ENCODE measurements around the gene COL1A2.

The COL1A2 gene

DNA sequence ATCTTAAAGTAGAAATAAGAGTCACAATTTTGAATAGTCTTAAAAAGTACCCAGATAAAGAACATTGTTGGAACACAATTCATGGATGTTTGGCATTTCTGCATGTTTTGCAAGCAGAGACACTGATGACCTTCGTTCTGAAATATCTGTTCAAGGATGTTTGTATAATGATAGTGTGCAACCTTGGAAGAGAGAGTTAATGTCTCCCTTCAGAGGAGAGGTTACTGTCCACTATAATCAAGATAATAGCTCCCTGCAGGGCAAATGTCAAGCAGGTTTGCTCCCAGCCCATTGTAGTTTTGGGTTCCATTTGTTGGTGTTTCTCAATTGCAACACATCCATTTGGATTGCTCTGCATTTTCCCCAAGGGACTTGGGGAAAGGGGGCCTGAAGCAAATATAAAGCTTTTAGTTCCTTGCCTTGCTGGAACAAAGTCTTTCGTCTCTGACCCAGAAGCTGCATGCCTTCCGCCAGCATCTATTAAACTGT lies 45.2 kb downstream of the COL1A2 start:
- DNase-seq = no peak

DNA sequence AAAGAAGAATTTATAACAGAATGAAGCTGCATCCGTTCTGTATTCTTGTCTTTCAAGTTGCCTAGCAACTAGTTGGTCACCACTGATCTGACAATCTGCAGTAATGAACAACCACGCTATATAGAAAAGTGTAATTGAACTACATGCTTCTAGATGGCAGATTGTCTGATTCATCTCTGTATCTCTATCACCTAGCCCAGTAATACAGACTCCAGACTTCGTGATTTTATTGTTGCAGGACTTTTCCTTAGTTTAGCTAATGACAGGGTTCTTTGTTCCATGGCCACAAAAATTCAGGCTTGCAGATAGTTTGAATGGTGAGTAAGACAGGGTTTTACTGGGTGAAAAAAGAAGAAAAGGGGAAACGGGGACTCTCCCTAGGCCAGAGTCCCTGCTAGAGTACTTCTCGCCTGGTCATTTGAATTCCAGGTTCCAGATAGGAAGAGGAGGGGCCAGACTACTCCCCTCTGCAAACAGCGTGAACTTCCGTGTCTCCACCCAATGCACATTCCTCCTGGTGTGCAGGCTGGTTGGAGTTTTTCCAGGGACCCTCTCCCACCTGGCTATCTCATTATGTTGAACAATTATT lies 45.9 kb downstream of the COL1A2 start:
- DNase-seq = no peak

DNA sequence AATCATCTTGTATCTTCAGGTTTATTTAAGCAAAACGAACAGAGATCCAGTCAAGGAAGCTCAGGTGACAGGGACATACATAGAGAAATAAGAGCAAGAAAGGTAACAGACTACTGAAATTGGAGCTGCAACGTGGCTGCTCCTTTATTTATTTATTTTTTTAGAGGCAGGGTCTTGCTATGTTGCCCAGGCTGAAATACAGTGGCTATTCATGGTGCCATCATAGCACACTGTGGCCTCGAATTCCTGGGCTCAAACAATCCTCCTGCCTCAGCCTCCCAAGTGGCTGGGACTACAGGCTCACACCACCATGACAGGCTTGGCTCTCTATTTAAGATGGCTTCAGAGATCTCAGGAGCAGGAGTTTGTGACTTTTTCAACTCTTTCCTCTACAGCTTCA lies 46.4 kb downstream of the COL1A2 start:
- DNase-seq = no peak

DNA sequence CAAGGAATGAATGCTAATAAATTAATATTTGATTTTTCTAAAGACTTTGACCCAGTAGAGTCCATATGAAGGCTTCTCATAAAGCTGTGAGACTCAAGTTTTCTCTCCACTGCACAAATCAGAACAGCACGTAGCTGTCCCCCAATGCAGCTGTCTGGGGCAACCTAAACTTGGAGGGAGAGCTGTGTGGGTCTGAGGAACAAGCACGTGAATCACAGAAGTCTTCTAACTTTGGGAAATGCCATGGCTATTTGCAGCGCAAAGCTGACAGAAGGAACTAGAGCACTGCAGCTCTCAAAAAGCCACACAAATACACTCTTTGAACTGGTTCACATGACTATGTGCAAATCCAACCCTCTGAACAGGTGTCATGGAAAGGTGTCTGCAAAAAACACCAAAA lies 47.9 kb downstream of the COL1A2 start:
- DNase-seq = no peak

DNA sequence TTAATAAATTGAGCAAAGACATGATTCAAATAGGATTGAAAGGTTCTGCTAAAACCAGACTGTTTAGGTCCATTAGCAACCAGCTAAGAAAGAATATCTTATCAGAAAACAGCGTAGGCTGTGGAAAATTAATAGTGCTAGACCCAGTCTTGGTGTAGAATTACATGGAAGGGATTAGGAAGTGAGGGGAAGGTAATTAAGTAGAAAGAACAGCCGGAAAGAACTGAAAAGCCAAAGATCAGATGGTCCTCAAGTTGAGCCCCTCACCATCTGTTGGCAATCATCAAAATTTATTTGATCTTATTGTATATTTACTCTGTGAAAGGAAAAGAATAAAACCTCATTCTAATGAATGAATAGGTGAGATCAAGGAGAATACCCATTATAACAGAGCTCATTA lies 50.1 kb downstream of the COL1A2 start:
- no peak for DNase-seq

DNA sequence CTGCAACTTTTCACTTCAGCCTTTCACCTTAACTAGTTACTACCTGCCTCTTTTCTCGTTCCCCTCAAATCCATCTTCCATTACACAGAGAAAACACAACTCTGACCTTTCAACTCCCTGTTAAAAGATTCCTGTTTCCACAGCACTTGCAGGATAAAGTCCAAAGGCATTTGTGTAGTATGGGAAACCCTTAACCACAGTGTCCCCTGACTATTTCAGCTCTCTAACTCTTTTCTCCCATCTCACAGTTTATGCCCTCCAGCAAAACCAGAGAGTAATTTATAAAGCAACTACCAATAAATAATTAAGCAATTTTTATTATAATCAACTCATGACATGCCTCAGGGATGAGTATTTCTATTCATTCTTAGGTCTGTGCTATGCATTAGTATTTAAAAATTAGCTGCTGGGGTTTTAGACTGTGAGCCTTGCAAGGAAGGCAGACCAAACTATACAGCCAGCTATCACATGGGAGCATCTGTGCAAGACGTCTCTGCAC lies 51.0 kb downstream of the COL1A2 start:
- DNase-seq = no peak

DNA sequence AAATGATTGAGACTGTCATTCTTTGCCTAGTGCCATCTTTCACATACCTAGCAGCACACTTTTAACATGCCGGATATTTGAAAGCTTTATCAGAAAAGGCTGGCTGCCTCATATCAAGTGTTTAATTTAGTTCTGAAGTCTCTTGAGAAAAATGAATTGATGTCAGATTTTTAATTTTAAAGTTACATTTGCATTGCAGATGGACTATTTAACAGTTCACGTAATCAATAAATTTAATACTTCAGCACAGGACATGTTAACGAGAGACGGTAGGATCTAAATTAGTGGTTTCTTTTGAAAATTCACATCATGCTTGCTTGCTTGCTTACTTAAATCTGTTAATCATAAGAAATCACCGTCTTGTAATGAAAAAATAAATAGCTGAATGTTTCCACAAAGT lies 51.6 kb downstream of the COL1A2 start:
- DNase-seq = no peak

DNA sequence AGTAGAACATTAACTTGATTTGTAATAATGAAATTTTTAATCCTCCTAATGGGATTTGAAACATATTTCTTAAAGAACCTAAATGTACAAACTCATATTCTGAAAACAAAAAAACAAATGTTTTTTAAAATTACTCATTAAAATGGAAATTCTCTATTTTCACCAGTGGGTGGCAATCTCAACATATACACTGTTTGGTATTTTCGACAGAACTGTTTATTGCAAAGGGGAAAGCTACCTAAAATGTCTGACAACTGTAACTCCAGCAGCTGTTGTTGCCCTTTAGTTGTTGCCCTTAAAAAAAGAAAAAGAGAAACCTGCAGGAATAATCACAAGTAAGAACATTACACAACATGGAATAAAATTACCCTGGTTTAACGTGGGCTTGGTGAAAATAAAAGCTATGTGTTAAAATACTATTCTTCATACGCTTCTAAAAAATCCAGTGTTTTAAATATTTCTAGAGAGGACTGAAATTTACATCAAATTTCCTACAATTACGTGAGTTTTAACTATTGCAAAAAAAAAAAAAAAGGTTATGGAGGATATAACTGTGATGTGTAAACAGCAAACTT lies 54.5 kb downstream of the COL1A2 start:
- DNase-seq = no peak

DNA sequence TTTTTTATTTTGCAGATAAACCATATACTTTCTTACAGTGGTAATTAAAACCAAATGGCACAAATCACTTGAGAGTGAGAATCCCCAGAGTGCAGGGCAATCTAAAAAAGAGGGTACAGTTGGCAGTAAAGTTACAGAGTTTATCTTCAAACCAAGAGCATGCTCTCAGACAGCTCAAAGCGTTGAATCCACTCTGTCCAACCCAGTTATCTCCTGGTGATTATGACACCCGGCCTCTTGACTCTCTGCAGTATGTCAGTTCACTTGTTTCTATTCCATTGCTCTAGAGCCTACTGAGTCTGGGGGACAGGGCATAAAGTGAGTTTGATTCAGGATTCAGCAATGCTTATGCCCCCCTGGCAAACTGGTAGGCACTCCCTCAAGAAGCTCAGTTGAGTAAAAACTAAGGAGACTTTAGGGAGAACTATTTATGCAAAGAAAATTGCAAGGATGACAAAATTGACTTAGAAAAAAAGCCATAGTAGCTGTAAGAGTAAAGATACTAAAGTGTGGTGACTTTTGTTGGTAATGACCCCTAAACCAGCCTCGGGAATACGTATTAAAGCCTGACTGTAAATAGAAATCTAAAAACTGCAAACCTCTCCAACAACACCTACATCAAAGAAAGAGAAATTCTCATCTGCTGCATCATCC lies 55.5 kb downstream of the COL1A2 start:
- no peak for DNase-seq

DNA sequence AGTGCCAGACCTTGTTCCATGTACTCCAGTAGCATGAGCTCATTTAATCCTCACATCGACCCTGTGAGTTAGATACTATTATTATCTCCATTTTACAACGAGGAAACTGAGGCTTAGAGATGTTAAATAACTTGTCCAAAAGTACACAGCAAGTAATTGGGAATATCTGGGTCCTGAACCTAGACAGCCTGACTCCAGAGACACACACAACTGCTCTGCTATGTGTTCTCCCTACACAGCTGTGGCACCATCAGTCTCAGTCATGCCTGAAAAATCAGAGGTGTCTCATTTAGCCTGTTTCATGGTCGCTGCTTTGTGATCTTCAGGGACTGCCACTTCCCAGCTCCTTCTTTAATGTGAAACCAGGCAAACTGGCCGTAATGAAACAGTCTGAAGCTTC lies 56.5 kb downstream of the COL1A2 start:
- no peak for DNase-seq

DNA sequence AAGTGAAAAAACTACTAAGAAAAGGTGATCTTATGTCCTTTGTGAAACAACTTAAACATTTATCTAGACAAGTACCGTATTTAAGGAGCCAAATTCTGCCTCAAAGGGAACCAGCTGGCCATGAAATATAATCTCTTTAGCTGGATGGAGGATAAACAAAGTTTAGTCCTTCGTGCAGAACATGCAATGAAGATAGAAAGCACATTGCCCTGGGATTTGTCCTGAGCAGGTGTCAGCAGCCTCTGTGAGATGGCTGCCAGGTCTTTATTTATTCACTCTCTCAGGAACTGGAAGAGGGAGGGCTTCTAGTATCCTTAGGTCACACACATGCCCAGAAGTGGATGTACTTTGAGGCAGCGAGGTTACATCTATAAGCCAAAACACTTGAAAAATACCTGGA lies 57.5 kb downstream of the COL1A2 start:
- DNase-seq = no peak

DNA sequence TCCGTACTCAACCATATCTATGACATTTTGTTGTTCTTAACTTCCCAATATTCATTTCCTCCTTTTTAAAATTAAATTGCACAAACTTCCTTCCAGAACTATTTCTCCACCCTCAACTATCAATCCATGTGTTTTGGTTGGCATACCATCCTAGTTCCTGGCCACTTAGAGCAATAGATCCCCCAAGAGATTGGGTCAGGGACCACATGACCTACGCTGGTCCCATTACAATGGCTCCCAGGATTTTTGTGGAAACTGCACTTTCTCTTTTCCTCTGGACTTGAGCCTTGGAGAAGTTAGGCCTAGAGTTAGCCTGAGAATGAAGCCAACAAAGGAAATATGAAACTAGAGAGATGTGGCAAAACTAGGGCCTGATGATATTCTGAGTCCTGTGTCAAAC lies 59.2 kb downstream of the COL1A2 start:
- DNase-seq = no peak

DNA sequence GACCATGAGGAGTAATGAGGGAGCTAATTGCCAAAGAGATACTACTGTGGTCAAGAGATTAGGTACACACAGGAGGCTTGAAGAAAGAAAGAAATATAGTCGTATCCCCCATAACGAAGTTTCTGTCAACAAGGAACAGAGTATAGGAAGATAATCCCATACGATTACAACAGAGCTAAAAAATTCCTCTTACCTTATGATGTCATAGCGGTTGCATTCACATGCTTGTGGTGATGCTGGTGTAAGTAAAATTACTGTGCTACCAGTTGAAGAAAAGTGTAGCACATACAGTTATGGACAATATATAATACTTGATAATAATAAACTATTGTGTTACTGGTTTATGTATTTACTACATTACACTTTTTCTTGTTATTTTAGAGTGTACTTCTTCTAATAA lies 63.3 kb downstream of the COL1A2 start:
- DNase-seq = no peak

DNA sequence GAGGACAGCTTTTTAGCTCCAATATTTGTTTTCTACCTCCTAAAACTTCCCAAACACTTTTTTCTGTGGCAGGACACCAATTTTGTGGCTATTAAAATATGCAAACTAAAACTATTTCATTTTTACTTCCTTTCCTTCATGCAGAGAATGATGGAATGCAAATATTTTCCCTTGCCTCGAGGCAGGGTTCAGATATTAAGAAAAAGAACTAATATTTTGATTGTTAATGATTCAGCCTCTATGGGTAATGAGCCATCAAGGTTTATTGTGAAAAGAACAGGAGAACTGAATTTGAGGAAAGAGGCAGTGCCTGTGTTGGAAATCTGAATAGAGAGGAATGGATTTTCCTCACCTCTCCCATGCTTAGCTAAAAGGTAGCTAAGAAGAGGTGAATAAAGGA lies 71.8 kb downstream of the COL1A2 start:
- DNase-seq = no peak

DNA sequence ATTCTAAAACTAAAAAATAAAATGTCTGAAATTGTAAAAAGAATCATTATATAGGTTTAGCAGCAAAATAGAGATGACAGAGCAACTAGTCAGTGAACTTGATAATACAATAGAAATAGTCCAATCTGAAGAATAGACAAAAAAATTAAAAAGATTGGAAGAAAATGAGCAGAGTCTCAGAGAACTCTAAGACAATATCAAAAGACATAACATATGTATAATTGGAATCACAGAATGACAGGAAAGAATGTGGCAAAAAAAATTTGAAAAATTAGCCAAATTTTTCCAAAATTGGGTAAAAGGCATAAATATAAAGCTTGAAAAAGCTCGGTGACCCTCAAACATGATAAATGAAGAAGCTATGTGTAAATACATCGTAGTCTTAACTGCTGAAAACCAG lies 76.9 kb downstream of the COL1A2 start:
- DNase-seq = no peak

DNA sequence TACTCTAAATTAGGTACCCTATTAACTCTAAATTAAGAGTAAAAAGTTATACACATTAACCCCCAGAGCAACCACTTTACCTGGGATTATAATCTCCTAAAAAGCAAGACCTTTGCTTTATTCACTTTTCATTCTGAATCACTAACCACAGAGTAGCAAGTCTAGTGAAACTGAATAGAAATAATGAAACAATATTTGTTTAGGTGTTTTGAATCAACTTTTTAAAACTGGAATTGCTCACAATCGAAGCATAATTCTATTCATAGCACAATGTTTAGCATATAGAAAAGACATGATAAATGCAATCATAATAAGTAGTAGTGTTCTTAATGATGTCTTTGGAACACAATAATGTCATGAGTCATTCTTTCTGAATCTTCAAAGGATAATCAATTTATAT lies 77.9 kb downstream of the COL1A2 start:
- DNase-seq = no peak

DNA sequence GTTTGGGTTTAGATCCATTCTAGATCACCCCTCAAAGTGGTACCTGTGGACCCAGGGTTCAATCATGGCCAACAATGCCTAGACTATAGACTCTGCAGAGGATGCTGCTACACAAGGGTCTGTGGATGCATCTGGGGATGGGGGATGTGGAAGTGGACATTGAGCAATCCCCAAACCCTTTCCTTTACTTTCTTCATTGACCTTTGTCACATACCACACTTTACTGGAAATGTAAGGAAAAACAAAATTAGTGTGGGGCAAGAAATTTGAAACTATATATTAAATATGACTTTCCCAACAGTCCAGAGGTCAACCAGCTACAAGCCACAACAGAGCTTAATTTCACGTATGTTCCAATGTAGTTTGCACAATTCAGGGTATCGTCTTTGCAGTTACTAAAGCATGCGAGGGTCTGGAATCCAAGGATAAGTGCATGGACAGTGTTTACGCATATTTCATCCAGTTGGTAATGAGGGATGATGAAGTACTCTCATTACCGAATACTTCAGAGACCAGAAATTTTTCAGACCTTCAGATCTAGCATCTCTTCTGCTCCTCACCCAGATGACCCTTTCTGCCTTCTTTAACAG lies 81.7 kb downstream of the COL1A2 start:
- DNase-seq = no peak

DNA sequence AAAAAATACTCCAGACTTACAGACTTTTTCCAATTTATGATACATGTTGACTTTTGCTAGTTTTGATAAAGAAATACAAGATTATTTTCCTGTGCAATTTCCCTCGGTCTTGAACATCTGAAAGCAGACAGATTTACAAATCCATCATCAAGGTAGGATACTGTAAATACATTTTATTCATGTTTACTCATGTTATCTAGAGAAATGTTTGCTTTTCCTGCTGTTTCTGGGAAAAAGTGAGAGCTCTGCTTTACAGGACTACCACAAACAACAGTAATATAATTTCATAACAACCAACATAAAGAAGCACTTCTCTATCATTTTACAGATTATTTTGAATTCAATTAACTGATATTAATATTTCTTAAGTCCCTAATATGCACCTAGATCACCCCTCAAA lies 83.2 kb downstream of the COL1A2 start:
- no peak for DNase-seq

DNA sequence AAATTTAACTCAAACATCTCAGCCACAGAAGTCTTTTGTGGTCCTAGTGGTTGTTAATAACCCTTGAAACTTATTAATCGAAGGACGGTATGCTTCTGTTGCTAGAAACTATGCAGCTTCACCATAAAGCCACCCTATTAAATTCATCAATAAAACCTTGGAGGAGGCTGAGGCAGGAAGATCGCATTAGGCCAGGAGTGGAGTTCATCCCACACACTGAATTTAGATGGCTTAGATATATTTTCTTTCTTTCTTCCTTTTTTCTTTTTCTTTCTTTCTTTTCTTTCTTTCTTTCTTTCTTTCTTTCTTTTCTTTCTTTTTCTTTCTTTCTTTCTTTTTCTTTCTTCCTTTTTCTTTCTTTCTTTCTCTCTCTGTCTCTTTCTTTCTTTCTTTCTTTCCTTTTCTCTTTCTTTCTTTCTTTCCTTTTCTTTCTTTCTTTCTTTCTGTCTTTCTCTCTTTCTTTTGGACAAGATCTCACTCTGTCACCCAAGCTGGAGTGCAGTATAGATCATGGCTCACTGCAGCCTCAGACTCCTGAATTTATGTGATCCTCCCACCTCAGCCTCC lies 84.0 kb downstream of the COL1A2 start:
- no peak for DNase-seq

Data from activated naive CD4-positive, alpha-beta T cell (primary cell).